Effector memory CD4-positive, alpha-beta T cell (primary cell): ENCODE results near the gene JUP.
"Not testable (repeated sequence)": the region's sequence is repeated elsewhere in the genome, so short reads cannot be mapped to it uniquely, and the experiment has no call there.

Source experiments
- DNase-seq, 3 donors: peaks; one replicate each; pipeline ENCODE4 v3.0.0-alpha.2; 2020
- H3K27ac ChIP-seq: 2 replicates; pipeline ENCODE4 v1.7.0; 2013; ENCODE audit warnings: mild to moderate bottlenecking, low read length, moderate library complexity; ENCODE audit not compliant: insufficient read depth, poor library complexity, severe bottlenecking
- H3K27me3 ChIP-seq: replicated peaks from 2 replicates; pipeline ENCODE4 v1.7.0; 2013; ENCODE audit warnings: mild to moderate bottlenecking, low read length; ENCODE audit not compliant: insufficient read depth, control insufficient read depth, poor library complexity, severe bottlenecking
- H3K36me3 ChIP-seq: 2 replicates; pipeline ENCODE4 v1.7.0; 2013; ENCODE audit warnings: mild to moderate bottlenecking, low read length, moderate library complexity; ENCODE audit not compliant: control insufficient read depth, insufficient read depth
- H3K4me1 ChIP-seq: 2 replicates; pipeline ENCODE4 v1.7.0; 2013; ENCODE audit warnings: low read length, mild to moderate bottlenecking; ENCODE audit not compliant: control insufficient read depth, insufficient read depth, poor library complexity, severe bottlenecking
- H3K4me3 ChIP-seq: 2 replicates; pipeline ENCODE4 v1.7.0; 2013; ENCODE audit warnings: low read length, low read depth, mild to moderate bottlenecking; ENCODE audit not compliant: insufficient read depth, poor library complexity, severe bottlenecking
- H3K9me3 ChIP-seq: 2 replicates; pipeline ENCODE4 v1.7.0; 2013; ENCODE audit warnings: mild to moderate bottlenecking, low read length, moderate library complexity; ENCODE audit not compliant: control insufficient read depth

Gene JUP

GRCh38 chr17:41777574-41778188, 8.8 kb downstream of the JUP start:
- Histone ChIP-seq H3K4me1 (no peaks in the 10 kb centered on the region), H3K27me3 (no peaks in the 10 kb centered on the region), H3K9me3 (no peaks in the 10 kb centered on the region), H3K36me3 (no peaks in the 10 kb centered on the region), H3K27ac (no peak overlapping the region), H3K4me3 (no peak overlapping the region)
- DNase-seq = no peak

- no peak for DNase-seq
- Histone ChIP-seq H3K27ac (no peak overlapping the region), H3K36me3 (no peaks in the 10 kb centered on the region), H3K4me1 (no peaks in the 10 kb centered on the region), H3K9me3 (no peaks in the 10 kb centered on the region), H3K4me3 (no peak overlapping the region), H3K27me3 (no peaks in the 10 kb centered on the region)
Observed at GRCh38 chr17:41777157-41777573, 9.3 kb downstream of the JUP start.

GRCh38 chr17:41776262-41776900, 10.1 kb downstream of the JUP start:
- not testable (repeated sequence) for H3K27ac ChIP-seq, H3K36me3 ChIP-seq, H3K4me3 ChIP-seq, DNase-seq, H3K27me3 ChIP-seq, H3K4me1 ChIP-seq, H3K9me3 ChIP-seq

GRCh38 chr17:41775394-41776226, 10.9 kb downstream of the JUP start:
- H3K4me3 ChIP-seq = no peak overlapping the region
- DNase-seq = no peak
- no peaks in the 10 kb centered on the region for H3K4me1 ChIP-seq
- no peak overlapping the region for H3K27ac ChIP-seq
- no peaks in the 10 kb centered on the region for H3K27me3 ChIP-seq
- no peaks in the 10 kb centered on the region for H3K9me3 ChIP-seq
- H3K36me3 ChIP-seq = no peaks in the 10 kb centered on the region

GRCh38 chr17:41773731-41774193, 12.7 kb downstream of the JUP start:
- Histone ChIP-seq H3K36me3 (no peaks in the 10 kb centered on the region), H3K27me3 (no peaks in the 10 kb centered on the region), H3K27ac (no peak overlapping the region), H3K4me1 (no peaks in the 10 kb centered on the region), H3K9me3 (no peaks in the 10 kb centered on the region), H3K4me3 (no peak overlapping the region)
- no peak for DNase-seq

GRCh38 chr17:41773190-41773588, 13.3 kb downstream of the JUP start:
- Histone ChIP-seq H3K27ac (no peak overlapping the region), H3K9me3 (no peaks in the 10 kb centered on the region), H3K4me1 (no peaks in the 10 kb centered on the region), H3K27me3 (no peaks in the 10 kb centered on the region), H3K4me3 (no peak overlapping the region), H3K36me3 (no peaks in the 10 kb centered on the region)
- no peak for DNase-seq

- no peaks in the 10 kb centered on the region for H3K9me3 ChIP-seq
- H3K27ac ChIP-seq = no peak overlapping the region
- no peaks in the 10 kb centered on the region for H3K36me3 ChIP-seq
- no peaks in the 10 kb centered on the region for H3K27me3 ChIP-seq
- no peak overlapping the region for H3K4me3 ChIP-seq
- no peak for DNase-seq
- no peaks in the 10 kb centered on the region for H3K4me1 ChIP-seq
Observed at GRCh38 chr17:41772586-41773189, 13.8 kb downstream of the JUP start.

GRCh38 chr17:41772218-41772585, 14.3 kb downstream of the JUP start:
- H3K9me3 ChIP-seq = no peaks in the 10 kb centered on the region
- H3K27me3 ChIP-seq = no peaks in the 10 kb centered on the region
- no peak overlapping the region for H3K4me3 ChIP-seq
- H3K36me3 ChIP-seq = no peaks in the 10 kb centered on the region
- no peak overlapping the region for H3K27ac ChIP-seq
- no peaks in the 10 kb centered on the region for H3K4me1 ChIP-seq
- DNase-seq = no peak

GRCh38 chr17:41771389-41772206, 14.9 kb downstream of the JUP start:
- H3K36me3 ChIP-seq = no peaks in the 10 kb centered on the region
- no peaks in the 10 kb centered on the region for H3K27me3 ChIP-seq
- no peak overlapping the region for H3K27ac ChIP-seq
- H3K4me3 ChIP-seq = no peak overlapping the region
- H3K9me3 ChIP-seq = no peaks in the 10 kb centered on the region
- no peaks in the 10 kb centered on the region for H3K4me1 ChIP-seq
- no peak for DNase-seq
